Measurements from ENCODE around the gene DLG3.

Gene DLG3

DNA sequence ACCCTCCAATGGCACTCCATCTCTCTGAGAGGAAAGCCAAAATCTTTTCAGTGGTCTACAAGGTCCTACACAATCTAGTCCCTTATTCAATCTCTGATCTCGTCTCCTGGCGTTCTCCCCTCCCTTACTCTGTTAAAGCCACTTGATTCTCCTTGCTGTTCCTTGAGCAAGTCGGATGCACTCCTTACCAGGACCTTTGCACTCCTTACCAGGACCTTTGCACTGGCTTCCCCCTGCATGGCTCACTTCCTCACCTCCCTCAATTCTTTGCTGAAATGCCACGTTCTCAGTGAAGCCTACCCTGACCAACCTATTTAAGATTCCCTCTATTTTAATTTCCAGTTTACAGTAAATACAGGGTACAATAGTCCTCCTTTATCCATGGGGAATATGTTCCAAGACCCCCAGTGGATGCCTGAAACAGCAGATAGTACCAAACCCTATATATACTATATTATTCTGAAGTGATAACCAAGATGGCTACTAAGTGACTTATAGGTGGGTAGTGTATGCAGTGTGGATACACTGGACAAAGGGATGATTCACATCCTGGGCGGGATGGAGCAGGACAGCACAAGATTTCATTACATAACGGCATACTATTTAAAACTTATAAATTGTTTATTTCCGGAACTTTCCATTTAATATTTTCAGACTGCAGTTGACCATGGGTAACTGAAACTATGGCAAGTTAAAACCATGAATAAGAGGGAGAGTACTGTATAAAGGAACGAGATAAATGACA is 6.5 kb upstream of the DLG3 start:
- no peak for DNase-seq

DNA sequence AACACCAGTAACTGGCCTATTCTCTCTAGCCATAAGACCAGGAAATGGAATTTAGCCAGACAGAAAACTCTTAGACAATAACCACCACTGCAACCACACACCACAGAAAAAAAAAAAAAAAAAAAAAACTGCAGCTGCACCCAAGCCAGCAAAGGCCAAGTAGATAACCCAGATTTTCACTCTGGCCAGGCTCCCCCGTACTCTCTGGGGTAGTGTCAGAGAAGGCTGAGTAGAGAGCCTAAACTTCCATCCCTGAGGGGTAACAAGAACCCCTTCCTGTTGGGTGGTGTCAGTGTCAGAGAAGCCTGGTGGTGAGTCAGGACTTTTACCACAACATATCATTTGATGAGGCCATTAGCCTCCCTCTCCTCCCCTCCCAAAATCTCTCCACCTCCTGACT is 5.6 kb upstream of the DLG3 start:
- DNase-seq, result no peak

DNA sequence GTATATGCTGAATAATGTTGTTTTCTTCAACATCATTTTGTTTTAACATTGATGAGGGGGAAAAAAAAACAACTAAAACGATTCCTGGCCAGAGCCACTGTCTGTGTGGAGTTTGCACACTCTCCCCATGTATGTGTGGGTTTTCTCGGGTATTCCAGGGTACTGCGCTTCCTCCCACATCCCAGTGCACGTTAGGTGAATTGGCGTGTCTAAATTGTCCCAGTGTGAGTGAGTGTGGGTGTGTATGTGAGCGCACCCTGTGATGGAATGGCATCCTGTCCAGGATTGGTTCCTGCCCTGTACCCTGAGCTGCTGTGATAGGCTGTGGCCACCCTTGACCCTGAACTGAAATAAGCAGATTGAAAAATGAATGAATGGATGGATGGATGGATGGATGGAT is 2.4 kb upstream of the DLG3 start:
- DNase-seq, result no peak

DNA sequence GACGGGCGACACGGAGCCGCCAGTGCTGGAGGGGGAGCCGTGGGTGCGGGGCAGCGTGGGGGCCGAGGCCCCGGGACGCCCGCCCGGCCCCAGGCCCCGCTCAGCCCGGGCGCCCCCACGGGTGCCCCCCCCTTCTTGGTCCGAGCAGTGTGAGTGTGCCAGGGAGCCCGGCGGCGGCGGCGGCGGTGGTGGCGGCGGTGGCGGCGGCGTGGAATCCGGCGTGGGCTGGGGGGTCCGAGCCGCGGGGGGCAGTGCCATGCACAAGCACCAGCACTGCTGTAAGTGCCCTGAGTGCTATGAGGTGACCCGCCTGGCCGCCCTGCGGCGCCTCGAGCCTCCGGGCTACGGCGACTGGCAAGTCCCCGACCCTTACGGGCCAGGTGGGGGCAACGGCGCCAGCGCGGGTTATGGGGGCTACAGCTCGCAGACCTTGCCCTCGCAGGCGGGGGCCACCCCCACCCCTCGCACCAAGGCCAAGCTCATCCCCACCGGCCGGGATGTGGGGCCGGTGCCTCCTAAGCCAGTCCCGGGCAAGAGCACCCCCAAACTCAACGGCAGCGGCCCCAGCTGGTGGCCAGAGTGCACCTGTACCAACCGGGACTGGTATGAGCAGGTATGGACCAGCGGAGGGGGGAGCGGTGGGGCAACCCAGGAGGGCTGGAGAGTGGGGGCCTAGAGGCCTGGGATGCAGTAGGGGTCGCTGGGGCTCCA is 466 bp downstream of the DLG3 start:
- peak in 1 of 3 experiments; percentile 29 for DNase-seq

DNA sequence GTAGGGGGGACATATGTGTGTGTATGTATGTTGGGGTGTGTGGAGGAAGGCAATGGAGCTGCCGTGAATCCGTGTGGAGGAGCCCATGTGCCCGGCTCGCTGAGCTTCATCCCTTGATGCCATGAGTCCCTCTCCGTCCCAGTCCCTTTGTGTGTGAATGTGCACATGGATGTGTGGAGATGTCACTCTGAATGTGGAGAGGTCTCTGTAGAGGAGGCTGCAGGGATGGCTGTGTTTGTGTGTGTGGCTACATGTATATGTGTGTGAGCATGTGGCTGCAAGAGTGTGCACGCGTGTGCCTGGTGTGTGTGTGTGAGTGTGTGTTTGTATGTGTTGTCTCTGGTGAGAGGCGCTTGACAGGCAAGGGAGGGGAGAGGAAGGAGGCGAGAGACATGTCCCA is 1.3 kb downstream of the DLG3 start:
- no peak for DNase-seq

DNA sequence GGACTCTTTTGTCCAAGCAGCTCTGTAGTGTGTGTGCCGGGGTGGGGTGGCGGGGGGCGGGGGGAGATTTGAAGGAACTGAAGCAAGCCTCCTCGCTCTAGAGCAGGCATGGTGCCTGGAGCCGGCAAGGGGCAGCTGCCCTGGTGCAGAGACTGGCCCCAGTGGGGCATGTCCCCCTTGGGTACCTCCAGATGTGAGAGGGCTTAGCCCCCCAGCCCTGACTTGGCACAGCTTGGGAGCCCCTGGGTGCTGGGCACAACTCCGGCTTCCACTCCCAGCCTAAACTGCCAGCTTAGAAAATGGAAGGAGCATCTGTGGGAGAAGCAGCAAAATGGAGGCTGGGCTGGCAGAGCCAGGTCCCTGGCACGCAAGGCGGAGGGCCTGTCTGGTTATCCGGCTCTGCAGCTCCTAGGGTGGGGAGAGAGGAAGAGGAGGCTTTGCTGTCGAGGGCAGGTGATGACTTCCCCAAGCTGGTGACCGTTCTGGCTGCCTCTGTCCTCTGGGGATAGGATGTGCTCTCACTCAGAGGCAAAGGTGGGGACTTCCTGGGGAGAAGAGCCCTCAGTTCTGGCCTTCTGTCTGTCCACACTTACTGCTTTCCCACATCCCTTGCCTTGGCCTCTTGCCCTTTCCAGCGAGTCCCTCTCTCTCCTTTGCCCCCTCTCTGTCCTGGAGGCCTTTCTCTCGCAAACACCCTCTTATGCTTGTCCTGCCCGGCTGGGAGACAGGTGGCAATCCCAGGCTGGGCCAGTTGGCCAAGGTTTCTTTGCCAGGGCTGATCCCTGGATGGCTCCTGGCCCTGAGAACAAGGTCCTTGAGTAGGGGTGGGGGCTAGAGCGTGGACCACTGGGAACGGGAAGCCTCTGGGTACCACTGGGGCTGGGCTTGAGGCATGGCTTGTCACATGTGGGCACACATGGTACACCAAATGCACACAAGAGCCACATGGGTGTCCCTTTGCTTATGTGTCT is 2.0 kb downstream of the DLG3 start:
- DNase-seq, result no peak

DNA sequence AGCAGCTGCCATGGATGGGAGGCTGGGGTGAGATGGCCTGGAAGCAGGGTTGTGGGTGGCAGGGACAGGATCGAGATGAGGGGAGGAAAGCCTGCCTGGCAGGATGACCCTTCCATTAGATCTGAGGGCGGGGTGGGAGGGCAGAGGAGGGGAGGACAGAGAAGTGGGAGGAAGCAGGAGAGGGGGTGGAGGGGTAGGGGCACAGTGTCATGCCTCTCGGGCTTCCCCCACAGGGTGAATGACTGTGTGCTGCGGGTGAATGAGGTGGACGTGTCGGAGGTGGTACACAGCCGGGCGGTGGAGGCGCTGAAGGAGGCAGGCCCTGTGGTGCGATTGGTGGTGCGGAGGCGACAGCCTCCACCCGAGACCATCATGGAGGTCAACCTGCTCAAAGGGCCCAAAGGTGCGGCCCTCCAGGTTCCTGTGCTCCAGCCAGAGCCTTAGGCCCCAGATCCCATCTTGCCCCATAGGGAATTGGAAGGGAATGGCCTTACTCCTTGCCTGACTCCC is 4.9 kb downstream of the DLG3 start:
- no peak for DNase-seq

DNA sequence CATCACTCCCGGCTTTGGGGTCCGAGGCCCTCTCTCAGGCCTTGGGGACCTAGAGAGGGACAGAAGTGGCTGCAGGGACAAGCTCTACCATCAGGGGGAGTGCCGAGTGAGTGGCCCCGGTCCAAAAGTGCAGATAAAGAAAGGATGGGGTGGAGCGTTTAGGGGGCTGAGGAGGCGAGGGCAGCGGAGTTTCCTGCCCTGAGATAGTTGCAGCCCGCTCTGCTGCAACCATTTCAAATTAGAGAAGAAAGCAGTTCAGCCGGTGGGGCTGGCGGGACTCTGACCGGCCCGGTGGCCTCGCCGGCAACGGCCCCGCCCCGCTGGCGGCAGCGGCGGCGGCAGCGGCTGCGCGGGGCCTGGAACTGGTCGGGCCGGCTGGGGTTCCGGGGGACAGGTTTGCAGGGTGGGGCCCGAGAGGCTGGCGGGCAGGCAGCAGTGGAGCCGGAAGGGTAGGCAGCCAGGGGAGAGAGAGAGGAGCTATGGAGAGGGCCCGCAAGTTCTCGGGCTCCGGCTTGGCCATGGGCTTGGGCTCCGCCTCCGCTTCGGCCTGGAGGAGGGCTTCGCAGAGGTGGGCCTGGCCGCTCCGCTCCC is 7.6 kb downstream of the DLG3 start:
- peak; percentile 33 to 62 (median 62) for DNase-seq

DNA sequence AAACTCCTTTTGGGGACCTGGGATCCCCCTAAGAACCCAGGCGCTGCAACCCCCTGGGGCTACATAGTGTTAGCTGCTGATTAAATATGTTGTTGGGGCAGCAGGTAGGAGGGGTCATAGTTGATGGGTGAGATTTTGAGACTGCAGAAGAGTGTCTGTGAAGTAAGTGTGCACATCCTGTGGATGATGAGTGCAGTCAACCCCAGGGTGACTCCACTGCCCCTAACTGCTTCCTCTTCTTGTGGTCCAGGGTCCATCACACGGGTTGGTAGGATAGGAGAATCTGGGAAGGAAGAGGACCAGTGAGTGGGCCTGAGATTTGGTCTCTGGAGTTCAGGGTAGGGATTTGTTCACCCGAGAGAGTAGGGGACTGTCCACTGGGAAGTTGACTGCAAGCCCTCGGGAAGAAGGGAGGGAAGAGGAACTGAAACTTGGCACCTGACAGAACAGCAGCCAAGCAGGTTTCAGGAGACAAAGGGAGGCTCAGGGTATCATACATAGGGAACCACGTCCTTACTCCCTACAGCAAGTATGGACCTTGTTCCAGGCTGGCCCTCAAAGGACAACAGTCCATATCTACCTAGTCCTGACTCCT is 8.5 kb downstream of the DLG3 start:
- DNase-seq, result no peak

DNA sequence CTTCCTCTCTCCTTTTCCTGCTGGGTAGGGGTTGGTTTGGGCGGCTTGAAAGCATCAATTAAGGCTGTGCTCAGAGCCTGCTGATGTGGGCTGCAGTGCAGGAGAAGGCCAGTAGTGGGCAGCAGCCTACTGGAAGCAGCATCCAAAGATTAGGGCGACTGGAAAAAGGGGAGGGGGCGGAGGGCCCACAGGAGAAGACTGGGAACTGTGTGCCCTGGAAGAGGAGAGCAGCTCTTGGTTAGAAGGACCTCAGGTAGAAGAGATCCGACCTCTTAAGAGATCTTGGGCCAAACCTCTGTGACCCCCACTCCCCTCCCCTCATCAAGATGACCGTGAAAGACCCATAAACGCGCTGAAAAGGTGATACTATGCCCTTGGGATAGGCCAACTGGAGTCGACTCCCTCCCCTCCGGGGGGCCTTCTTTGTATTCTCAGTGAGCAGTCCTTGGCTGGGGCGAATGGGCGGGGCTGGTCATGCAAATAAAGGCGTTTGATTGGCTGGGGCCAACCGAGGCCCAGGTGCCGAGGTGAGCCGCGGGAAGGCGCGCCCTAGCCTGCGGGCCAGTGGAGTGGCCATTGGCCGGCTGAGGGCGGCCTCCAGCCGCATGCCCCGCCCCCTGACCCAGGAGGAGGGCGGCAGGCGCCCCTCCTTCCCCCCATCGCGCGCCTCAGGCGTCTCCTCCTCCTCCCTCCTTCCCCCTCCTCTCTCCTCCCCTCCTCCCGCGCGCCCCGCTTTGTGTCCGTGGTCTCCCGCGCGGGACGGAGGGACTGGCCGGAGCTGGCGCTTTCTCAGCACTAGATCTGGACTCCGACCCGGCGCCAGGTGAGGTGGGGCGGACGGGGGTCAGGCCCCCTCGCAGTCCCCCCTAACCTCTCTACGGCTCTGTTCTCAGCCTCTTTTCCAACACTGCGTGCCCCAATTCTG is 10.1 kb downstream of the DLG3 start:
- peak; percentile 93 to 97 (median 93) for DNase-seq

DNA sequence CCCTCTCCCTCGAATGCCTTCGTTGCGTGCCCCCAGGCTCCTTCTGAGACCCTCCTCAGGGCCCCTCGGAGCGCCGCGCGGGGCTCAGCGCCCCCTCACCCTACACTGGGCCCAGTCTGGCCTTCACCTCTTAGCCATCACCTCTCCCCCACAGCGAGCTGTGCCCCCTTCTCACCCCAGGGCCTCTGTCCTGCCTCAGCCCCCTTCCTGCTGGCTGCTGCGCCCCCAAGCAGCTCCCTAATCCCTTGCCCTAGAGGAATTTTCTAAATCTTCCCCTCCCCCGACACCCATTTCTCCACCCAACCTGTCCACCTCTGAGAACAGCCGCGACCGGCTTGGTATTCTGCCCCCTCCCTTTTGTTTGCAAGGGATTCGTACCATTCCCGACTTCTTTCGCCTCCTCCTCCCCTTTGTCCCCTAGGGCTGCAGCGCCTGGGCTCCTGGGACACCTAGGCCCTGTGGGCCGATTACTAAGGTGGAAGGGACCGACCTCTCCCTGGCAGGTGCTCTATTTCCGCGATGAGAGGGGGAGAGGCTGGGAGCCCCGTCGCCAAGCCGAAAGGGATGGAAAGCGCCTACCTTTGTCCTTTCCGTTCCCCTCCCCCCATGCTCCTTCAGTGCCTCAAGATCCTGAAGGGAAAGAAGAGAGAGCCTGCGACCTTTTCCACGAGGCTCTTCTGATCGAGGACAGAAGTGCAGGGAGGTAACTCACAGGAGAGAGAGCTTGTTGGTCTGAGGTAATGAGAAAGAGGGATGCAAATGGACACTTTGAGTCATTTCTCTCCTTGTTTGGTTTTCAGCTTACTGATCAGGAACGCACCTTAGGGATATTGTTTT is 10.9 kb downstream of the DLG3 start:
- peak; percentile 35 to 73 (median 57) for DNase-seq

DNA sequence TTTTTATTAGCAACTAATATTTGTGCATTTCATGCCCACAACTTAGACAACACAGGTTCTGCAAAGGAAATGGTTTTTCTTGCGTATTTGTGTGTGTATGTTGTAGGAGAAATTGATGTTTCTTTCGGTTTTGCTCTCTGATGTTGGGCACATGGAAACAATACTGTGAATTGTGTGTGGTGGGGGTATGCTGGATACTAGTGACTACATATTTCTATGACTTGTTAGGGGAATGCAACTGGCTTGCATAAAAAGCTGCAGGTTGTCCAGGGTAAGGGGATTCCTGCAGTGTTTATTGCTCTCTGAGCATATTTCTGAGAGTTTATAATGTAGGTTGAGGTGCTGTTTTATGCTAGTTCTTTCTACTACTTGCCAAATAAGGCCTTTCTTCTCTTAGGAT is 11.6 kb downstream of the DLG3 start:
- no peak for DNase-seq

DNA sequence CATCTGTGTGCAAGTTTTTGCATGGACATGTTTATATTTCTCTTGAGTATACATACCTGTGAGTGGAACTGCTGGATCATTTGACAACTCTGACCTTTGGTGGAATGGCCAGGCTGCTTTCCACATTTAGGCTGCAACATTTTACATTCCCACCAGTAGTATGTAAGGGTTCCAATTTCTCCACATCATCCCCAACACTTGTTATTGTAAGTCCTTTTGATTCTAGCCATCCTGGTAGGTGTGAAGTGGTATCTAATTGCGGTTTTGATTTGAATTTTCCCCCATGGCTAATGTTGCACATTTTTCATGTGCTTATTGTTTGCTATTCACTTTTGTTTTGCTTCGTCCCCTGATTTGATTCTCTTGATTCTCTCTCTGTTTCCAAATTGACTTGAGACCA is 16.4 kb downstream of the DLG3 start:
- DNase-seq, result no peak

DNA sequence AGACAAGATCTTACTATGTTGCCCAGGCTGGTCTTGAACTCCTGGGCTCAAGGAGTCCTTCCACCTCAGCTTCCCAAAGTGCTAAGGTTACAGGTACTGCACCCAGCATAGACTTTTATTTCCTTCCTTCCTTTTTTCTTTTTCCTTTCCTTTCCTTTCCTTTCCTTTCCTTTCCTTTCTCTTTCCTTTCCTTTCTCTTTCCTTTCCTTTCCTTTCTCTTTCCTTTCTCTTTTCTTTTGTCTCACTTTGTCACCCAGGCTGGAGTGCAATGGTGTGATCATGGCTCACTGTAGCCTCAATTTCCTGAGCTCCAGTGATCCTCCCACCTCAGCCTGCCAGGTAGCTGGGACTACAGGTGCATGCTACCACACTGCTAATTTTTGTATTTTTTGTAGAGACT is 19.4 kb downstream of the DLG3 start:
- no peak for DNase-seq

DNA sequence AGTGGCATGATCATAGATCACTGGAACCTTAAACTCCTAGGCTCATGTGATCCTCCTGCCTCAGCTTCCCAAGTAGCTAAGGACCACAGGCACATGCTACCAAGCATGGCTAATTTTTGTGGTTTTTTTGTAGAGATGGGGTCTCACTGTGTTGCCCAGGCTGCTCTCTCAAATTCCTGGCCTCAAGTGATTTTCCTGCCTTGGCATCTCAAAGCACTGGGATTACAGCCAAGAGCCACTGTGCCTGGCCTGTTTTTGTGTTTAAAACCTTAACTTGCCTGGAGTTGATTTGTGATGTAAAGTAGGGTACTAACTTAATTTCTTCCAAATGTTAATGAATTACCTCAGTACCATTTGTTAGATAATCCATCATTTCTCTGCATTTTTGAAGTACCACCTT is 22.3 kb downstream of the DLG3 start:
- no peak for DNase-seq

DNA sequence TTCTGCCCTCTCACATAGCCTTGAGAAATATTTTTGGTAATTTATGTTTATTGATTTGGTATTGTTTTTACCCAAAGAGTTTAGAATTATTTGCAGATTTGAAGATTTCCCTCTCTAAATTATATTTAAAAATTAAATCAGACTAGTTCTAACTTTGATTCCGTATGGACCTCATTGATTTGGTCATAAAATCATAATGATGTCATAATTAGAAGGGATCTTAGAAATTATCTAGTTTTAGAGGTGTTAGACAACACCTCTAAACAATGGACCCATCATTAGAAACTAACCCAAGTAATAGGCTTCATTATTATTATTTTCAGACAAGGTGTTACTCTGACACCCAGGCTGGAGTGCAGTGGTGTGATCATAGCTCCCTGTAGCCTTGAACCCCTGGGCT is 24.1 kb downstream of the DLG3 start:
- no peak for DNase-seq

DNA sequence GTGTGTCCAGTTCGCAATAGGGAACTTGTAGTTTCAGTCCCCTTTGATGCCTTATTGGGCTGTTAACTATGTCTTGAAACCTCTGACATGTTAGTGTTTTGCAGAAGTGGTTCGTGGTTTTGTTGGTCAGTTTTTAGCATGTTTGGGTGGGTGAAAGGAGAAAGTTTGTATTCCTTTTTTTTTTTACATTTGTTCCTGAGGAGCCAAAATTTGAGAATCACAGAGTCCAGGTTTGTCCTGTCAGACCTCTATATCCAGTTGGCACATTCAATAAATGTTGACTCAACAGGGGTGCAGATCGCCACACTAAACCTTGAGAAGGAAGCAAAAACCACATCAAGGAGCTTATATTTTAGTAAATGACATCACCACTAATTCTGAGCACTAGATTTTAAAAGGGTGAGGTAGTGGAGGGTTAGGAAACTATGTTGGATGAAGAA is 26.2 kb downstream of the DLG3 start:
- no peak for DNase-seq

DNA sequence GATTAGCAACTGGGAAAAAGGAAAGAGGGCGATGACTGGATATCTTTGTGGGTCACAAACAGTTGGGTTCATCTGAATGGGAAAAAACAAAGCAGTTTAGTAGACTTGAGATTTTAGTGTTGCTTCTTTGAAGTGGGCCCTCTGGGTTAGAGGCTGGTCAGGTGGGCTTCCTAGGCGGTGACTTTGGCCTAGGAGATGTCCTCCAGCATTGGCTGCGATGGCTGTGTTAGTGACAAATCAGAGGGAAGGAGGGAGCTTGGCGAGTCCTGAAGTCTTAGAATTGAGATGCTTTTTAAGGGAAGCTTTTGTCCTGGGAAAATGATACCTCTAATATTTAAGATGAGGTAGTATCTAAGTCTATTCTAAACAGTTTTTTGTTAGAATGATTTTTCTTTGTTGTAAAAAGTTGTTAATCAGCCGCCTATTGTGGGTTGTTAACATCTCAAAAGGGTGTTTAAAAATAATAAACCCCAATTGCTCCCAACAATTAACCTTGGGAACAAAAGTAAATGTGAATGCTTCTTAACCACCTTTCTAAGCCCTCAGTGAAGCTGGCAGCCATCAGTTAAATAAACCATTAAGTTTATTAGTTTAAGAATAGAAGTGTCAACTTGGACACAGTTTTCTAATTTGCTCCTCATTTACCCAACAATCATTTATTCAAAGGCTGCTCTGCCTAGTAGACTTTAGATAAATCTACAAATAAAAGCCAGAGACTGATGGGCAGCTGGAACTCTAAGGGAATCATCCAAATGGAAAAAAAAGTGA is 31.7 kb downstream of the DLG3 start:
- peak in 1 of 3 experiments; percentile 28 for DNase-seq

Measured in NCI-H1417 (cell line).